Adrenal gland (tissue), 5 donors: ENCODE measurements around the gene KSR2.

Source experiments
- POLR2A ChIP-seq, 2 donors: fragments of 450-650 bp; IDR thresholded peaks; one replicate each; pipeline ENCODE4 v1.6.1; 2017; ENCODE audit warnings: antibody characterized with exemption in 2 of 2, mild to moderate bottlenecking in 2 of 2, moderate library complexity in 1 of 2
- TF ChIP-seq, protein P1 (sequence below), 6 experiments: fragments of 450-650 bp in 4 of 6; fragments of 200-600 bp in 2 of 6; sonication (generic) in 1 of 6; IDR thresholded peaks; 1 replicate in 5 of 6; 2 replicates in 1 of 6; pipeline versions ENCODE4 v1.5.1 to v1.8.0; 2016 to 2021; ENCODE audit warnings: antibody characterized with exemption in 6 of 6, mild to moderate bottlenecking in 2 of 6, moderate library complexity in 1 of 6
- donor health status: DM: no; HTN: no; CAD: no.

DNA sequence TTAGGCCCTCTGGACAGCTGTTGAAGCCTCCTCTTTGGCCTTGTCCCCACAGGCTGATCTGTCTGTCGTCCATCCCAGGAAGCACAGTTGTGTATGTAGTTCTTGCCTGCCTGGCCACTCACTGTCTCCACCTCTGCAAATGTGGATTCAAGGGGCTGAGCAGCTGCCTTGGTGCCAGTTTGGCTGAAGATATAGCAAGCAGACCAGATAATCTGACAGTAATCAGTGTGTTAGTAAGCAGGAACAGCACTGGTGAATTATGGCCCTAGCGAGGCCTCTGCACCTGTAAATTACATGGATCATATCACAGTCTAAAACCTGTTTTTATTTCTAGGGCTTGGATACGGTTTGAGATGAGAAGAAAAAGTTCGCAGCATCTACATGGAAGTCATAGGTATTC, 324.8 kb downstream of the KSR2 start:
- TF ChIP-seq POLR2A (IDR thresholded peaks at IDR 0.05), result no peak
- TF ChIP-seq, protein P1, sequence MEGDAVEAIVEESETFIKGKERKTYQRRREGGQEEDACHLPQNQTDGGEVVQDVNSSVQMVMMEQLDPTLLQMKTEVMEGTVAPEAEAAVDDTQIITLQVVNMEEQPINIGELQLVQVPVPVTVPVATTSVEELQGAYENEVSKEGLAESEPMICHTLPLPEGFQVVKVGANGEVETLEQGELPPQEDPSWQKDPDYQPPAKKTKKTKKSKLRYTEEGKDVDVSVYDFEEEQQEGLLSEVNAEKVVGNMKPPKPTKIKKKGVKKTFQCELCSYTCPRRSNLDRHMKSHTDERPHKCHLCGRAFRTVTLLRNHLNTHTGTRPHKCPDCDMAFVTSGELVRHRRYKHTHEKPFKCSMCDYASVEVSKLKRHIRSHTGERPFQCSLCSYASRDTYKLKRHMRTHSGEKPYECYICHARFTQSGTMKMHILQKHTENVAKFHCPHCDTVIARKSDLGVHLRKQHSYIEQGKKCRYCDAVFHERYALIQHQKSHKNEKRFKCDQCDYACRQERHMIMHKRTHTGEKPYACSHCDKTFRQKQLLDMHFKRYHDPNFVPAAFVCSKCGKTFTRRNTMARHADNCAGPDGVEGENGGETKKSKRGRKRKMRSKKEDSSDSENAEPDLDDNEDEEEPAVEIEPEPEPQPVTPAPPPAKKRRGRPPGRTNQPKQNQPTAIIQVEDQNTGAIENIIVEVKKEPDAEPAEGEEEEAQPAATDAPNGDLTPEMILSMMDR (IDR thresholded peaks at IDR 0.05), result no peak
